B cell (primary cell): ENCODE results near the gene RALB.
"Not testable (repeated sequence)": the region's sequence is repeated elsewhere in the genome, so short reads cannot be mapped to it uniquely, and the experiment has no call there.

Experiments used
- CTCF ChIP-seq: fragments of 200-600 bp; IDR thresholded peaks from one replicate; pipeline ENCODE4 v1.8.0; 2022; ENCODE audit warnings: antibody characterized with exemption, mild to moderate bottlenecking
- EZH2 ChIP-seq: IDR thresholded peaks from 2 replicates; pipeline ENCODE4 v1.6.1; 2012; ENCODE audit warnings: borderline replicate concordance, low read depth, mild to moderate bottlenecking, moderate library complexity, low read length; ENCODE audit not compliant: insufficient read depth, poor library complexity, severe bottlenecking

- TF ChIP-seq EZH2, CTCF: not testable (repeated sequence)
These were observed 17.5 kb upstream of the RALB start for GRCh38 chr2:120235158-120235557.
